DOHH2 (cell line): Measurements from ENCODE around the gene HOXA13.

Experiments used
- EZH2phosphoT487 ChIP-seq: fragments of 200-600 bp; sonication (generic); IDR thresholded peaks from 2 replicates; pipeline ENCODE4 v1.6.1; 2017; ENCODE audit warnings: borderline replicate concordance, mild to moderate bottlenecking, antibody characterized with exemption, low read length, moderate library complexity, mixed read lengths
- TF ChIP-seq, protein P1 (sequence below): fragments of 200-600 bp; sonication (generic); IDR thresholded peaks from one replicate; pipeline ENCODE4 v1.5.1; 2014; ENCODE audit warnings: antibody characterized with exemption, mild to moderate bottlenecking, low read depth, low read length; ENCODE audit not compliant: poor library complexity, severe bottlenecking

GRCh38 chr7:27248911-27249723 lies 49.2 kb upstream of the HOXA13 start:
- TF ChIP-seq, protein P1, sequence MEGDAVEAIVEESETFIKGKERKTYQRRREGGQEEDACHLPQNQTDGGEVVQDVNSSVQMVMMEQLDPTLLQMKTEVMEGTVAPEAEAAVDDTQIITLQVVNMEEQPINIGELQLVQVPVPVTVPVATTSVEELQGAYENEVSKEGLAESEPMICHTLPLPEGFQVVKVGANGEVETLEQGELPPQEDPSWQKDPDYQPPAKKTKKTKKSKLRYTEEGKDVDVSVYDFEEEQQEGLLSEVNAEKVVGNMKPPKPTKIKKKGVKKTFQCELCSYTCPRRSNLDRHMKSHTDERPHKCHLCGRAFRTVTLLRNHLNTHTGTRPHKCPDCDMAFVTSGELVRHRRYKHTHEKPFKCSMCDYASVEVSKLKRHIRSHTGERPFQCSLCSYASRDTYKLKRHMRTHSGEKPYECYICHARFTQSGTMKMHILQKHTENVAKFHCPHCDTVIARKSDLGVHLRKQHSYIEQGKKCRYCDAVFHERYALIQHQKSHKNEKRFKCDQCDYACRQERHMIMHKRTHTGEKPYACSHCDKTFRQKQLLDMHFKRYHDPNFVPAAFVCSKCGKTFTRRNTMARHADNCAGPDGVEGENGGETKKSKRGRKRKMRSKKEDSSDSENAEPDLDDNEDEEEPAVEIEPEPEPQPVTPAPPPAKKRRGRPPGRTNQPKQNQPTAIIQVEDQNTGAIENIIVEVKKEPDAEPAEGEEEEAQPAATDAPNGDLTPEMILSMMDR: no peak
- TF ChIP-seq EZH2phosphoT487: peak; percentile 80; the same call in 1 of the 2 replicates
